Cardiac fibroblast (primary cell): ENCODE data around the gene LHPP.

Source experiments
- DNase-seq, 2 donors: peaks; one replicate each; pipeline versions ENCODE4 v3.0.0 to v3.0.0-alpha.2; 2010; ENCODE audit warnings: low read depth in 2 of 2
- H3K4me3 ChIP-seq, 2 donors: replicated peaks in 1 of 2; 1 replicate in 1 of 2; 2 replicates in 1 of 2; pipeline ENCODE4 v1.5.1; 2011; ENCODE audit warnings: low read depth in 2 of 2, low read length in 2 of 2, mild to moderate bottlenecking in 2 of 2, moderate library complexity in 1 of 2
- CTCF ChIP-seq: IDR thresholded peaks from one replicate; pipeline ENCODE4 v1.5.1; 2011; ENCODE audit warnings: low read depth, mild to moderate bottlenecking, low read length, inconsistent platforms

Gene LHPP

GRCh38 chr10:124565565-124566221 is 104.1 kb downstream of the LHPP start:
- DNase-seq: peak; percentile 14 to 41
- H3K4me3 ChIP-seq: no peak overlapping the region
- TF ChIP-seq CTCF: peak; percentile 55

DNA sequence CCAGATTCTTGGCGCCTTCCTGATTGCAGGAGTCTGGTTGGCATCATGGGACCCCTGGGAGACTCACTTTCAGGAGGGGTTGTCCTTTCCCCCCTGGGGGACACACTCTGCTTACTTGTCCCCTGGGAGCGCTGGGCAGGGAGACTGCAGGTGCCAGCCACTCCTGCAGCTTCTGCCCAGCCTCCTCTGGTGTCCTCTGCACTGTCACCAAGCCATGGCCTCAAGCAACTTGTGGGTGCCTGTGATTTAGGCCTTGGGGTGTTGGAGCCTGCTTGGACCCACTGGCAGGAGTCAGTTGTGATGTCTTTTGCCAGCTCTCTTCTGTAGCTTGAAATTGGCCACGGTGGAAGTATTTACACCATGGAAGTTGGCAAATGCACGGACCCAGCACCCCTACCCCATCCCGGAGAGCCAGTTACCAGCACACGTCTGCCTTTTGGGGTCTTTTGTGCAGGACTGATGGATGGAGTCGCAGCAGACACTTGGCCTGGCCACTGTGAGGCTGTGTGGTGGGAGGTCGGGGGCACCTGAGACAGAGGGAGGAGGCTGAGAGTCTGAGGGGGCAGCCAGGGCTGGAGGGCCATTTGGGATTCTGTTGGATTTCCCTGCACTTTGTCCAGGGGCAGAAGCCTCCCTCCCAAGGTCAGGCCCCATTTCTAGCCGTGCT is 104.7 kb downstream of the LHPP start:
- TF ChIP-seq CTCF: no peak
- DNase-seq: no peak
- H3K4me3 ChIP-seq: no peak overlapping the region

- no peak for TF ChIP-seq CTCF
- no peak for DNase-seq
- H3K4me3 ChIP-seq: no peak overlapping the region
Observed at GRCh38 chr10:124566981-124567835, 105.6 kb downstream of the LHPP start.

- no peak for DNase-seq
- no peak overlapping the region for H3K4me3 ChIP-seq
- no peak for TF ChIP-seq CTCF
Observed at GRCh38 chr10:124568339-124568738, 106.7 kb downstream of the LHPP start.

GRCh38 chr10:124568848-124569622 is 107.4 kb downstream of the LHPP start:
- H3K4me3 ChIP-seq: no peak overlapping the region
- DNase-seq: no peak
- TF ChIP-seq CTCF: no peak

DNA sequence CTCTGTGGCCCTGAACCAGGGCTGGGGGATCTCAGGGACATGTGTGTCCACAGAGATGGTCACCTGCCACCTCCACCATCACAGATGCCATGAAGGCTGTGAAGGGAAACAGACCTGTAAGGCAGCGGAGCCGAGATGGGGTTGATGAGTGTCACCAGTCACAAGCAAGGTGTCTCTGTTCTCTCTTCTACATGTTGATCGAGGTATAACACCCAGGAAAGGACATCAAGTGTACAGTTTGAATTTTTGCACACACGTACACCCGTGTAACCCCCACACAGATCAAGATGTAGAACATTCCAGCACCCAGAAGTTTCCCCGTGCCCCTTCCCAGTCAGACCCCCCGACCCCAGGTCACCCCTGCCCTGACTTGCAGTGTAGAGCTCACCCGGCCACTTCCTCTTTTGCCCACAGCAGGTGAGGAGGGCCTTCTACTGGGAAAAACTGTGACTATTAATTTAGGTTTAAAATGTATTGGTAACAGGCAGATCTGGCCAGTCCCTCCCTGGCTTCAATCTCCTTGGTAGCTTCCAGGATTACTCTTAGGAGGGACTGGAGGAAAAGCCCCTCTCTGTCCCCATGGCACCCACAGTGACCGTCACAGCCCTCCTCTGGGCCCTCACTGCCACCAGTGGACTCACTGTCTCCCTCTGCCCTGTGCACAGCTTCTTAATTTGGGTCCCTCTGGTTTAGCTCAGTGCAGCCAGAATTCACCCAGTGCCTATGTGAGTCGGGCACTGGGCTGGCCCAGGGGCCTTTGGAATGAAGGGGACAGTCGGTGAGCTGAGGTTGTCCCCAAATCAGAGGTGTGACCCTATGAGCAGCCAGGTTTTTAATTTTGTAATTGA is 108.2 kb downstream of the LHPP start:
- no peak for DNase-seq
- TF ChIP-seq CTCF: no peak
- H3K4me3 ChIP-seq: no peak overlapping the region
